ENCODE data around the gene LEMD2.

The LEMD2 gene

DNA sequence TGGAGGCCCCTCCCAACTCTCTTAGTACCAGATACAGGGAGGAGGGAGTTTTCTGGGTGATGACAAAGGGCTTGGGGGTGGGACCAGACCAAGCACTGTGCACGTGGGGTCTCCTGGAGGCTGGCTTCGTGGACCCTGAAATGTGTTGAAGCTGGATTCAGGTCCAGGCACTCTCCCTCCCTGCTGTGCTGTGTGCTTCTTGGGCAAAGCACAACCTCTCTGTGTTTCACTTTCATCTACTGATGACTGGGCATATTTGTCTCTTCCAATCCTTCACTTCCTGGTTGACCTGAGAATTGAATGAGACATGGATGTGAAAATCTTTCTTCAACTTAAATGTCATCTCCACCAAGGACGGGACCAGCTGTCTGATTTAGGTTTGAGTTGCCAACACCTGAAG lies 29.4 kb upstream of the LEMD2 start:
- DNase-seq = no peak

DNA sequence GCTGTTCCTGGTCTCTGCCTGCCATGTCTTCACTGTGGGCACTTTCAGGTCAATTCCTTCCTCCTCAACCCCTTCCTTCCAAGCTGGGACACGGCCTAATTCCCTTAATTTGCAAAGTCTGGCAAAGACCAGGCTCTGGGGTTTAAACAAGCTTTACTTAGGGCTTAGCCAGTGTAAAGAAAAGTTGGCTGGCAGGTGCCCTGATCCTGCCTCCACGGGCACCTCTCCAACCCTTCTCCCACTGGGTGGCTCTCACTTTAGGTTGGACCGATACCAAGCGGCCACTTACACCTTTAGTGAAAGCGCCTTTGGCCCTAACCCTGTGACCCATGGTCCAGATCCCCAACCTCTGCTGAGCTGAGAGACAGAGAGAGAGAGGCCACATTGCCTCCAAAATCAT lies 28.6 kb upstream of the LEMD2 start:
- no peak for DNase-seq

DNA sequence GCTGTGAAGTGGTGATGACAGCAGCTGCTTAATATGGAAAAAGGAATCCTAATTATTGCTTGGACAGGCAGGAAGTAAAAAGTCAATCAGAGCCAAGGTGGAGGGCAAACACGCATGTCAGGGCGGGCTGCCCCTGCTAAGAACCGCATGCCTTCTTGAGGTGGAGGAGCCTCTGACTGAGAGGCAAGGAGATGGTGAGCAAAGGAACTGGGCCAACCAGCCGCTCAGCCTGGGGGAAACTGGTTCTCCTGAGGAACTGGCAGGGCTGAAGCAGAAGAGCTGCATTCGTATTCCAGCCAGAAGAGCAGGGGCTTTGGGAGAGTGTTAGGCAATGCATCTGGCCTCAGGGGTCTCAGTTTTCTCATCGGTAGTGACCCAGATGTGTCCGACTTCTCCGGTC lies 28.0 kb upstream of the LEMD2 start:
- DNase-seq = no peak

DNA sequence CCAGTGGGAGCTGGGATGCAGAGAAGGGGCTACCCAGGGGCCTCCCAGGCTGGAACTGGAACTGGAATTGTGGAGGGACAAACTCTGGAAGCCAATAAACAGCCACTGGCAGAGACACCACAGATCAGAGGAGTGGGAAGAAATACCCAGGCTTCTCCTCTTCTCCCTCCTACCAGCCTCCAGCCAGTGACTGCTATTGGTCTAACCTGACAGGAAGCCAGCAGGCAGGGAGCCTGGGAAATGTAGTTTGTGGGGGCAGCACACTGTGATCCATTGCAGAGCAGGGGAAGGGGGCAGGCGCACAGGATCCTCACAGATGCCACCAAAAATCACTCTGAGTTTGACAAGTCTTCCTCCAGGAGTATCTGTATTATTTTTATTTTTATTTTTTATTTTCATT lies 26.9 kb upstream of the LEMD2 start:
- no peak for DNase-seq

DNA sequence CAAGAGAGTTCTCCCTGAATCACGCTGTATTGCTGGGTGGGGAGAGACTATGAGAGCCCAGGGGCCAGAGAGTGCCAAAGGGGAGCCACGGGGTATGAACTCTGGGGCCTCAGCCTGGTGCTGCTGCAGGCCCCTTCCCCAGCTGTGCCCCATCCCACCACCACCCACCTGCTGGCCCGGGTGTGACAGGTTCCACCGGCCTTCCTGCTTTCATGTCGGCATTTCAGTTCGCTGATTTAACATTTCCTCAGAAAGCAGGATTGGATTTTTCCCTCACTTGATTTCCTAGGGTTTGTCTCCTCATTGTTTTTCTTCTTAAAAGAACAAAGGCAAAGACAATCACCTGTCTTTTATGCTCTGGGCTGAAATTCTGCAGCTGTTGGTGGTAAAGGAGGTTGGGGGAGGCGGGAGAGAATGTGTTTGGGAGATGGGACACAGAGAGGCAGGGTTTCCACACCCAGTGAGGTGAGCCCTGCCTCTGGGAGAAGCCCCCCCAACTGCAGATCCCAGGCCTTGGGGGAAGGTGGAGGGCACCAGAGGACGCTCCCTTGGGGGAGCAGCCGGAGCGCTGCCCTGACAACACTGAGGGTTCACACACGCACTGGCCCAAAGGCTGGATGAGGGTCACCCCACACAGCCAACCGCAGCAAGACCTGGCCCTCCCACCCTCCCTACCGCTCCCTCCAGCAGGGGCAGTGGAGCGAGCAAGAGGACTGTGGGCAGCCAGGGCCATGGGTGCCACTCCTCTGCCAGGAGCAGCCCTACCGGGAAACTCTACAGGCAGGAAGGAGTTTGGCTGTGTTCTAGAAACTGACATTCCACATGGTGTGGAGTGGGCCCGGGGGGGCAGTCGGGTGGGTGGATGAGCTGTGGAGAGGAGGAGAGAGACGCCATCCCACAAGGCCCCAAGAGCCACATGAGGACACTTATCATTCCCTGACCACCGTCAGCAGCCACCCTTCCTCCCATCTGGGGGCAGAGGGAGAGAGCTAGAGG lies 25.4 kb upstream of the LEMD2 start:
- no peak for DNase-seq

DNA sequence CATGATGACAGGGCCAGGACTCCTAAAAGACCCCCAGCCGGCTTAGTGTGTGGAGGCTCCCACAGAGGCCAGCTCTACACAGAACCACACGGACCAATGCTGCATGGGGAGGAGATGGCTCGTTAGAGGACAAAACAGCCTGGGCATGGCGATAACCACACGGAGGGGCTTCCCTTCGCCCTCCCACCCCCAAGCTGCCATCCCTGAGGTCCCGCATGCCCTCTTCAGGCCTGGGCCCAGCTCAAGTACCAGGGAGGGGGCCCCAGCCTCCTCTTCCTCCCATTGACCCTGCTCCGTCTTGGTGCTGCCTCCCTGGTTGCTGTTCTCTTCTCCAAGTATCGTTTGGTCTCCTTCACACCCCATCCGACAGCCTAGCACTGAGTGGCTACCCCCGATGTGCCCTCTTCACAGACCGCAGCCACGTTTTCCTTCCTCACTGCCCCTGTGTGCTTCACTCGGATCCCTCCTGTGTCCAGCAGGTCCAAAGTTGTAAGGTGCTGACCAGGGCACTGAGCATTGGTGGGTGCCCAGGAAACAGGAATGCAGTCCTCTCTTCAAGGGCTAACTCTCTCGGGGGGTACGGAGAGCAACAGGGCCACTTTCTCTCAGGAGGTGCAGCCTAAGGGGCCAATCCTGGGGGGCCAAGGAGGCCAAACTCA lies 24.4 kb upstream of the LEMD2 start:
- no peak for DNase-seq

DNA sequence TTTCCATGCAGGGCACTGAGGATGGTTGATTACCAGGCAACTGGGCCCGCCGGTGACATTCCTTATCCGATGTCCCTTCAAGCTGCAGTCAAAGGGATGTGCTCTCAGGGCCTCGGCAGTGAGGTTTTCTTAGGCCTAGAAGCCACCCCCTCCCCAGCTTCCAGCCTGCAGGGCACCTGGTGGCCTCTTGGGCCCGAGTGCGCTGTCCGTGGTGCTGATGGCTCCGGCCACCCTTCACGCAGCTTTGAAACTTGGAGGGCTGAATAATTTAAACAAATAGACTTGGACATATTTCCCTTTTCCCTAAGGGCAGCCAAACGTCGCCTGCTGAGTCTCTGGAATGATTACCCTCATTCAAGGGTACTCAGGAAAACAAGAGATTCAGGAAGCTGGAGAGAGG lies 23.7 kb upstream of the LEMD2 start:
- DNase-seq = peak; percentile 66

DNA sequence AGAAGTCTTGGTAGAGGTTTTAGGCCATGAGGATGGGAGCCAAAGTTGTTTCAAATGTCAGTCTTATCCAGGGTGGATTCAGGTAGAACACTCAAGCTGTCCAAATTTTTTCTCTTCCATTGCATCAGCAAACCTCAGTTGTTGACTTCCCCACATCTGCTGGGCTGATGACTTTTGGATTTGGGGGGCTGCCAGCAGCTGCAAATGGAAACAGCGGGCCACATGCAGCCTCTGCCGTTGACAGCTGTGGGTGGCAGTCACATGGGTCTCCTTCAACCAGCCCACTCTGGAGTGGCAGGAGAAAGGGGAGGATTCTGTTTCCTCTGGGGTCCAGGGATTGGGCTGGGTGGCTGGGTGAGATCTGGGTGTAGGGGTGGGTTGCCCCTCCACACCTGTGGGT lies 20.7 kb upstream of the LEMD2 start:
- DNase-seq = no peak

DNA sequence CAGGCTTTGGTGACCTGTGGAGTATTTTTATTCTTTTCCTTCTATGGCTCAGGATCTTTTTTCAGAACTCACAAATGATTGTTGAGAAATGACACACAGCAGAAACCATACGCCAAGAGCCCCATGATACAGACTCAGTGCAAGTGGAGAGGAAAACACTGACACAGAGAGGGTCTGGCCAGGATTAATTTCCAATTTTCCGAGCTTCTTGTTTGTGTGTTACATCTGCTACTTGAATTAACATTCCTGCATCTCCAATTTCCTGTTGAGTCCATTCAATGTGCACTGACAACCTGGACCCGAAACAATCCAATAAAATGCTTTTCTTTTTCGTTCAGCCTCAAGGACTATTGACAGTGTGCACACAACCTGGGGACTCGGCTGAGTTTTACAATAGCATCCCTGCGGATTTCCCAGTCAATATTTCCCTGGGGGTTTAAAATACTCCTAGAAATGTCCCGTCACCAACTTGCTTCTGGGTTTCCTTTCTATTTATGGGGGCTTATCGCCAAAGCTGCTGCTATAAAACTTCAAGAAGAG lies 19.8 kb upstream of the LEMD2 start:
- no peak for DNase-seq

DNA sequence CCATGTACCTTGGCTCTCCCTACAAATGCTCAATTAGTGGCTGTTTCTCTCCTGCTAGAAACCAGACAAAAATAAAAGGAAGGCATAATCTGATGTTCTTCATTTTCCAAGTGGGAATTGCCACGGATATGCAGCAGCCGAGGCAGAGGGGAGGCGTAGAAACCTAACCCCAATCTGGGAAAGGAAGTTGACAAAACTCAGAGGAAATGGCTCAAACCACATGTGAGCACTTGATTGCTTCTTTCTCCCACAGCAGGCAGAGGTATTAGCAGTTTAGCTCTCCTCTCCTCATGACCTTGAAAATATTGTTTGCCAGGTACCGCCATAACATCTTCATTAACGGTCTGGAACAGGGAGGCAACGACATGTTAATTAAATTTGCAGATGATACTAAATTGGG lies 18.7 kb upstream of the LEMD2 start:
- DNase-seq = no peak

DNA sequence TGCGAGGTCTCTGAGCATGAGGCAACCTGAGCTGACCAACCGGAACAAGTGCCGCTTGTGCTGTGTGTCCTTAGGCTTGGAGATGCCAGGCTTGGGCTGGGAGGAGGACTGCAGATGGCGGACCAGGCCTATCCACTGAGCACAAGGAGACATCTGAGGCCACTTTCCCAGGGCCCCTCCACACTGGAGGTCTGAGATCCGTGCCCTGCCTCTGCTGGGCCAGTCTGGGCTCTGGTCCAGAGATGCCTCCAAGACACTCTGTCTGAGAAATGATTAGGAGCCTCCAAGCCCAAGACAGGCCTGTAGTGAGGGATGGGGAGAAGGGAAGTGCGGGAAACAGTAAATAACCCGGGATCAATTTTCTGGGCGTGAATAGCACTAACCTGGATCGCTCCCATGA lies 17.9 kb upstream of the LEMD2 start:
- no peak for DNase-seq

DNA sequence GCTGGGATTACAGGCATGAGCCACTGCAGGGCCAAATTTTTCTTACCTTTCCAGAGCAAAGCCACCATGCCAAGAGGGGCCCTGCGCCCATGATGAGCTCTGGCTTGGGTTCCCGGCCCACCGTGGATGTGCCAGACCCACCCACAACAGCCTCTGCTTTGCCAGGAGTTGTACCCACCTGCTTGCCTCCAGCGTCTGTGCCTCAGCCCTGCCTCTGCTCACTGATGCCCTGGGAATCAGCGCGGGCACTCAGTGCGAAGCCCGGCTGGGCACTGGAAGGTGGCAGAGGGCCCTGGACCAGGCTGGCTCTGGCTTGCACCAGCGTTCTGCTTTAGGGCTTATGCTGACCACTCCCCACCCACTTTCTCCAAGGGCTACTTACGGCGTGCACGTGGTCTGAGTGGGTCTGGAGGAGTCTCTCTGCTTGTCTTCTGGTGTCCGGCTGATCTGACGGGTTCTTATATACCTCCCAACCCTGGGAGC lies 14.7 kb upstream of the LEMD2 start, which contains the start of gene MLN:
MLN (minus strand) TSS at position 433 of the 483 bp plus-strand sequence. CDS start 2,840 bp downstream, outside the sequence.
- no peak for DNase-seq

DNA sequence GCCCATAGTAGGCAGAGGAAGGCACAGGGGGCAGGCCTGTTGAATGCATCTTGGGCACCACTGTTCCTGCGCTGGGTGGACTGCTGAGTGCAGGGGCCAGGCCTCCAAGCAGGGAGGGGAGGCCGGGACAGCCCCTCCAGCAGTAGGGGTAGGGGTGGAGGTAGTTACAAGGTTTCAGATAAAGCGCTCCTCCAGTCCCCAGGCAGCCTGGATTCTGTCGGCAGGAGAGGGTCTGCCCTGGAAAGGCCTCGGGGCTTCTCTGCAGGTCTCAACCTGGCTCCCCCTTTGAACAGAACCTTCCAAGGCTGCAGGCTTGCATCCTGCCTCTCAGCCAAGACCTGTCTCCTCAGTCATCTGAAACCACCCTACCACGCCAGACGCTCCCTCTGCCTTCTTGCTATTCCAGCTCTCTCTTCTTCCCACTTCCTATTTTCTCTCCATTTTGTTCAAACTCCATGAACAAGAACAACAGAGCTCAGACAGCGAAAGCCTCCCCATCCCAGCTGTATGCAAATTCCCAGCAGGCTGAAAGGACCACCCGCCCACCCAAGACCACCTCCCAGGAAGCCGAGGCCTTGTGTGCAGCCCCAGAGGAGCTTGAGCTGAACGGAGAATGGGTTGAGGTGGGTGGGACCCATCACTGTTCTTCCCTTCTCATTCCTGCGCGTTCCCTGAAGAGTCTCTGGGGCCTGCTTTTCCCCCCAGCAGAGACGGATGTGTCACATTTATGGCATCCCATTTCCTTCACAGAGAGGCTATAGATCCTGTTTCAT lies 13.4 kb upstream of the LEMD2 start:
- no peak for DNase-seq

DNA sequence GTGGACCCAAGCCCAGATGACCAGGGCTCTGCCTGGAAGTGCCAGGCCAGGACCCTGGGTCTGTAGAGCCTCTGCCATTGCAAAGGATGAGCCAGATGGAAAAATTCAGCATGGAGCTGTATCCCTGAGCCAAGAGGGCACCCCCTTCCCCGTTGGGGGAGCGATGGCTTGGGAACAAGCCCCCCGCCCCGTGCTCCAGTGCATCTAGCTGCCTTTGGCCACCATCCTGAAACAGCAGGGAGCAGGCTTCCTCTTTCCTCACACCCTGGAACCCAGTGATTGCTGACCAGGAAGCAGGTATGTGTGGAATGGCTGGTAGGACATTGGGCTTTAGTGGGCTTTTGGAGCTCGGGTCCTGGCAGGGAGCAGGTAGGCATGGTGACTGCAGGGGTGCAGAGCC lies 12.7 kb upstream of the LEMD2 start:
- DNase-seq = no peak

DNA sequence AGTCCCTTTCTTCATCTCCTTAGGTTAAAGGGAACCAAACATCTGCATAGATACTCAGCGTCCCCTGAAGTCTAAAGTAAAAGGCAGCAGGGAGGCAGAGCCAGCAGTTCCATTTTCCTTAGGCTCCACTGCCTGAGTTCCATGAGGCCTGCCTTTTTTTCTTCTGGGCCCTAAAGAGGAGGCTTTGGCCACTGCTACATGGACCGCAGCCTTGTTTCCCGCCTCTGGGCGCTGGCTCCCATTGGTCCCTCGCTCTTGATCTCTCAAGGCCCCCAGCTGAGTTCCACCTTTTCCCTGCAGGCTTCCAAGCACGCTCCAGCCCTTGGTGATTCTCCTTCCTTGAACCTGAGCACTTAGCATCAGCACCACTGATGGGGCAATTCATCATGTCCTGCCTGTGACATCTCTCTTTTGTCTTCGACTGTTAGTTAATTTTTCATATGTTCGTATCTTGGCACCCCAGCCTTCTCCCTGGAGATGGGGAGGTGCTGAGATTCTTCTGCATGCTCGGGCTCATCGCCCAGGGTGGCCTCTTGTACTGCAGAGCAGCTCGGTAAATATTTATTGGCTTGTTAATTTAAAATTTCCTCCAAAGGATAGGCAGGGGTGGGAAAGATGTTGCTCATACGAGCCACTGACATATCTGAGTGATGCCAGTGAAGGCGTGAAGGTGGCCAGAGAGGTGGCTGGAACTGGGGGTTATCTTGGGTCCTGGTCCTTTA lies 11.5 kb upstream of the LEMD2 start:
- DNase-seq = no peak

DNA sequence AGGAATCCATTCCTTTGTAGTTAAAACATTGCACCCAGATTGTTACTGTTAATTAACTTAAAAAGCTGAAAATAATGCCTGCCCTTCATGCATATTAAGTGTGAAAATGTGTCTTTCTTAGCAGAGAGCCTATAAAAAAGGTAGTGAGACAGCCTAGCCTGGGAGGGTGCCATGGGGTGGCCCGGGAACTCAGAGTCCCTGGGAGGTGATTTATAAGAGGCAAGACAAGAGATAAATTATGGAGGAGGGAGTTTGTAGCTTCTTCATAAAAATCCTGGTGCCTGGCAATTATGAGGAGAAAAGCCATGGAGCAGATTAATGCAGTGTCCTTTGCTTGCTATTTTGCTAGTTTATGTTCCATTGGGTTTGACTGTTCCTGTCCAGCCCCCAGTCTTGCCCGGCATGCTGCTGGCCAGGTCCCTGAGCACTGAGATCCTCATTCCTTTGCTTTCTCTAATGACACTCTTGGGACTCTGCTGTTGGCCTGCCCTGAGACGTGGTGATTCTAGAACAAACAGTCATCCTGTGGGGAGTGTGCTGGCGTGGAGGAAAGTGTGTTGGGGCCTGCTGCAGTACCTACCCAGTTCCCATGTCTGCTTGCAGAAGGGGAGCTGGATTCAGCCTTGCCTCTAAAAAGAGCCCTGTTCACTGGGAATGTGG lies 10.7 kb upstream of the LEMD2 start:
- no peak for DNase-seq

DNA sequence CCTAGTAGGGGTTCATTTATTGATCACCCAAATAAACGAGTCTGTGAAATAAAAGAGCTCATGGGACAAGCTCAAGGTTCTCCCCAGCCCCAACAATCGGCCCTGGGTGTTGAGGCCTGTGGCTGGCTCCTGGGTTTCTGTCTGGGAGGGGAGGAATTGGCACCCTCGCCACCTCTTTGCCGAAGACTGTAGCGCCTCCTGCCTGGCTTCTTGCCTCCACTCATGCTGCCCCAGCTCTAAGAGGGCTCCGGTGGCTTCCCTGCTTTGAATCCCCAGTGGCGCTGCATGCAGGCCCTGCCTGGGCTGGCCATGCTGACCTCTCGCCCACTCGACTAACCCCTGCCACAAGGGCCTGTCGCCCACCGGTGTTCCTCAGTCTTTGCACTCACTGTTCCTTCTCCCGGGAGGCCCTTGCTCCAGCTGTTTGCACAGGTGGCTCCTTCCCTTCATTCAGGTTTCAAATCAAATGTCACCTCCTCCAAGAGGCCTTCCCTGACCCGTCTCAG lies 9.5 kb upstream of the LEMD2 start:
- DNase-seq = no peak

DNA sequence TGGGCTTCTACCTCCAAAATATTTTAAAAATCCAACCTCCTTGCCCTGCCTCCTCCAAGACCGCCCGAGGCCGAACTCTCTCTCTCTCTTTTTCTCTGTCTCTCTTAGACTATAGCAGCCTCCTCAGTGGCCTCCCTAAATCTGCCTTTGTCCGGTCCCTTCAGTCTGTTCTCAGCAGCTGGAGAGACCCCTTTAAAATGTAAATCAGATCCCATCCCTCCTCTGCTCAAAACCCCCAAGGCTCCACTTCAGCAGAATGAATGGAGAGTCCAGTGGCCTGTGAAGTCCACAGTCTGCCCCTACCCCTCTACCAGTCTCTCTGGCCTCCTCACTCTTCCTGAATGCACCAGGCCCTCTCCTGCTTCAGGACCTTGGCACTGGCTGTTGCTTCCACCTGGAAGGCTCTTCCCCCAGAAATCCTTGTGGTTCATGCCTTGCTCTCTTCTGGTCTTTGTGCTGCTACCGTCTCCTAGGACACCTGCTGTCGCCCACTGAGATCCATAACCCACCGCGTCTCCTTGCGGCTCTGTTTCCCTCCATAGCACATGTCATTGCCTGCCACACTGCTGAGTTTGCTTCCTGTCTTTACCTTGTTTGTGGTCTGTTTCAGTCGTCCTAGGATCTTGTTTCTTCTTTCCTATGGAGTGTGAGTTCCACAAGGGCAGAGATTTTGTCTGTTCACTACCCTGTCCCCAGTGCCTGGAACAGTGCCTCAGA lies 8.9 kb upstream of the LEMD2 start:
- DNase-seq = no peak

DNA sequence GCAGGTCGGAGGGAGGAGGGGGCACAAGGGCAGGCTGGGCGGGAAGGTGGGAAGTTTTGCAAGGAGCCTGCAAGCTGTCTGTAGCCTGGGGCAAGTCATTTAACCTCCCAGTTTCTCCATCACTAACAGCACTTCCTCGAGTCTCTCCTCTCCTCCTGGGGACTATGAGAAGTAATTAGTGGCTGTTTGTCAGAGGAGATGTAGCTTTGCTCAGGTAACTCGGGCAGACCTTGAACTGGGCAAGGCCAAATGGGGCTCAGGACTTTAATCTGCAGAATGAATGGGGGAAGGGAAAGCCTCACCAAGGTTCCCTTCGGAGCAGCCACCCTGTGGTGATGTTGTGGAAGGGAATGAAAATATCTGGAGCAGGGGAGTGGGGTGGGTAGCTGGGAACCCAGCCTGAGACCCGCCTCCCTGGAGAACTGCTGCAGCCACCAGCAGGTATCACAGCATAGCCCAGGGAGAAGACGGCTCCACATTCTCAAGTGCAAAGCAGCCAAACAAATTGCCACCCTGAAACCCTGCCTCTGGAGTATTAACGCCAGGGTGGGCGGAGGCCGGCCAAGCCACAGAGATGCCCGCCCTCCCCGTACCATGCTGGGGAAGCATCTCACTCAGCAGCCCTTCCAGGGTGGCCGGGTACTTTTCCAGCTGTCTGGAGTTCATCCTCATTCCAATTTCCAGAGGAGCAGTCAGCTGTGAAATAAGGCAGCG lies 6.1 kb upstream of the LEMD2 start:
- no peak for DNase-seq

DNA sequence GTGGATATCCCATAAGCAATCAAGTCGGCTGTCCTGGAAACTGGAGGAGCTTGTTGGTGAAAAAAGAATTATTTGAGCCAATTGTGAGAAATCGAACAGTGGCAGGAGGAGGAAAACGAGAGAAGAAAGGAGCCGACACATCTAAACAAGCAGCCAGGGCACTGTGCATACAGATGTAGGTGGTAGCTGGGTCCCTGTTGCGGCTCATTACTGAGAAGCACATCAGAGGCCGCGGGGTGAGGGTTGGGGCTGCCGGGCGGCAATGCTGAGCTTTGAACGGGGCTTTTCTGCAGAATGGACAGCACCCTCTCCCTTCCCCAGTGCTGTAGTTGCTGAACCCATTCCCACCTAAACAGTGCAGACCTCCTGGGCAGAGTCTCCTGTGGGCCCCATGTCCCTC lies 4.1 kb upstream of the LEMD2 start:
- no peak for DNase-seq

All from activated CD8-positive, alpha-beta memory T cell treated with anti-CD3 and anti-CD28 coated beads for 24 hours (primary cell).